Tibial artery (tissue), 4 donors: ENCODE data around the gene SMARCA4.
"Not testable (repeated sequence)": the region's sequence is repeated elsewhere in the genome, so short reads cannot be mapped to it uniquely, and the experiment has no call there.

Experiments
- DNase-seq, 2 donors: peaks; one replicate each; pipeline ENCODE4 v3.0.0-alpha.2; 2019
- H3K27ac ChIP-seq, 2 donors: fragments of 200-600 bp; sonication (generic) in 1 of 2; 1 replicate in 1 of 2; 2 replicates in 1 of 2; pipeline ENCODE4 v1.5.1; 2018 to 2019; ENCODE audit warnings: mild to moderate bottlenecking in 1 of 2
- H3K27me3 ChIP-seq, 2 donors: fragments of 200-600 bp; sonication (generic) in 1 of 2; one replicate each; pipeline versions ENCODE4 v1.5.1 to v1.6.0; 2016 to 2019
- H3K36me3 ChIP-seq, 3 donors: fragments of 200-600 bp; sonication (generic) in 2 of 3; one replicate each; pipeline ENCODE4 v1.5.1; 2016 to 2019; ENCODE audit warnings: mild to moderate bottlenecking in 2 of 3
- H3K4me1 ChIP-seq, 4 donors: fragments of 200-600 bp; sonication (generic) in 2 of 4; 1 replicate in 3 of 4; 2 replicates in 1 of 4; pipeline ENCODE4 v1.5.1; 2016 to 2019
- H3K4me3 ChIP-seq, 2 donors: fragments of 200-600 bp; sonication (generic) in 1 of 2; 1 replicate in 1 of 2; 2 replicates in 1 of 2; pipeline ENCODE4 v1.5.1; 2018 to 2019; ENCODE audit warnings: mild to moderate bottlenecking in 2 of 2
- H3K9me3 ChIP-seq, 3 donors: fragments of 200-600 bp; sonication (generic) in 1 of 3; one replicate each; pipeline ENCODE4 v1.5.1; 2016 to 2019
- CTCF ChIP-seq, 2 experiments: fragments of 200-600 bp in 1 of 2; fragments of 450-650 bp in 1 of 2; IDR thresholded peaks; one replicate each; pipeline ENCODE4 v1.5.1; 2017 to 2019; ENCODE audit warnings: antibody characterized with exemption in 2 of 2, mild to moderate bottlenecking in 1 of 2, moderate library complexity in 1 of 2
- intact Hi-C: fragments of 100-400 bp; cut with DNase I; formaldehyde crosslinking; loops from one replicate; pipeline ENCODE4 v1.15.0; 2023; ENCODE audit warnings: low total_unique reads

SMARCA4 gene

GRCh38 chr19:11087870-11088505 lies 127.2 kb downstream of the SMARCA4 start:
- no peak for TF ChIP-seq CTCF (IDR thresholded peaks at IDR 0.05)
- Histone ChIP-seq H3K27ac (peak overlapping the region; percentile 95 to 99), H3K27me3 (no peaks in the 10 kb centered on the region), H3K36me3 (no peaks in the 10 kb centered on the region), H3K4me3 (no peak overlapping the region), H3K4me1 (peaks cover 0 to 79% (median 63%) of the 10 kb centered on the region in 4 donors), H3K9me3 (no peaks in the 10 kb centered on the region)
- no peak for DNase-seq
- intact Hi-C loops: loop anchor here (5.0 kb wide), 1 partner anchor 114 kb away; no protein-coding TSS in a partner anchor

DNA sequence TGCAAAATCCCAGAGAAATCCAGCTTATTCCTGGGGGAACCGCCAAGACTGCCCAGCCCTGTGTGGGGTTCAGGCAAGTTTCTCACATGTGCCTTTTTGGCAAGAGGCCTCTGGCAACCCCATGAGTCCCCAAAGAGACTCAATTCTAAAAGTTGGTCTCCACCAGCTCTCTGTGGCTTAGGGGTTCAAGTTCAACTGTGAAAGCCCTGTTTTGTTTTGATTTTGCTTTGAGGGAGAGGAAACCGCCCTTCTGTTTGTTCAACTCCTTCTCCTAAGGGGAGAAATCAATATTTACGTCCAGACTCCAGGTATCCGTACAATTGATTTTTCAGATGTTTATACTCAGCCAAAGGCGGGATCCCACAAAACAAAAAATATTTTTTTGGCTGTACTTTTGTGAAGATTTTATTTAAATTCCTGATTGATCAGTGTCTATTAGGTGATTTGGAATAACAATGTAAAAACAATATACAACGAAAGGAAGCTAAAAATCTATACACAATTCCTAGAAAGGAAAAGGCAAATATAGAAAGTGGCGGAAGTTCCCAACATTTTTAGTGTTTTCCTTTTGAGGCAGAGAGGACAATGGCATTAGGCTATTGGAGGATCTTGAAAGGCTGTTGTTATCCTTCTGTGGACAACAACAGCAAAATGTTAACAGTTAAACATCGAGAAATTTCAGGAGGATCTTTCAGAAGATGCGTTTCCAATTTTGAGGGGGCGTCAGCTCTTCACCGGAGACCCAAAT lies 127.8 kb downstream of the SMARCA4 start:
- intact Hi-C loops: loop anchor here (5.0 kb wide), 1 partner anchor 114 kb away; no protein-coding TSS in a partner anchor
- no peak for TF ChIP-seq CTCF (IDR thresholded peaks at IDR 0.05)
- H3K4me3 ChIP-seq: peak overlapping the region; percentile 59 to 78
- H3K36me3 ChIP-seq: no peaks in the 10 kb centered on the region
- H3K27ac ChIP-seq: peak overlapping the region; percentile 95 to 99
- H3K9me3 ChIP-seq: no peaks in the 10 kb centered on the region
- DNase-seq: peak; percentile 58 to 83
- H3K4me1 ChIP-seq: peaks cover 0 to 83% (median 63%) of the 10 kb centered on the region in 4 donors
- no peaks in the 10 kb centered on the region for H3K27me3 ChIP-seq

- no peaks in the 10 kb centered on the region for H3K36me3 ChIP-seq
- peaks cover 0 to 78% (median 56%) of the 10 kb centered on the region in 4 donors for H3K4me1 ChIP-seq
- no peak for TF ChIP-seq CTCF (IDR thresholded peaks at IDR 0.05)
- peak within 1 kb of the TSS; percentile 95 to 99 for H3K27ac ChIP-seq
- no peaks in the 10 kb centered on the region for H3K9me3 ChIP-seq
- intact Hi-C loops: loop anchor here (5.0 kb wide), 1 partner anchor 113 kb away; no protein-coding TSS in a partner anchor
- DNase-seq: peak; percentile 82 to 93
- H3K4me3 ChIP-seq: peak within 1 kb of the TSS; percentile 59 to 78
- no peaks in the 10 kb centered on the region for H3K27me3 ChIP-seq
Measured at GRCh38 chr19:11089254-11090013, 128.6 kb downstream of the SMARCA4 start, which contains the start of gene LDLR. TSS of gene LDLR (plus strand) at chr19:11089463. CDS start at chr19:11089549, 86 bp downstream.

GRCh38 chr19:11090014-11090263 lies 129.1 kb downstream of the SMARCA4 start:
- H3K36me3 ChIP-seq, intact Hi-C loops, H3K27me3 ChIP-seq, H3K9me3 ChIP-seq: not testable (repeated sequence)
- peak overlapping the region; percentile 95 to 99 for H3K27ac ChIP-seq
- peaks cover 0 to 77% (median 56%) of the 10 kb centered on the region in 4 donors for H3K4me1 ChIP-seq
- peak overlapping the region; percentile 59 to 78 for H3K4me3 ChIP-seq
- DNase-seq: peak in 1 of 2 donors; percentile 28

DNA sequence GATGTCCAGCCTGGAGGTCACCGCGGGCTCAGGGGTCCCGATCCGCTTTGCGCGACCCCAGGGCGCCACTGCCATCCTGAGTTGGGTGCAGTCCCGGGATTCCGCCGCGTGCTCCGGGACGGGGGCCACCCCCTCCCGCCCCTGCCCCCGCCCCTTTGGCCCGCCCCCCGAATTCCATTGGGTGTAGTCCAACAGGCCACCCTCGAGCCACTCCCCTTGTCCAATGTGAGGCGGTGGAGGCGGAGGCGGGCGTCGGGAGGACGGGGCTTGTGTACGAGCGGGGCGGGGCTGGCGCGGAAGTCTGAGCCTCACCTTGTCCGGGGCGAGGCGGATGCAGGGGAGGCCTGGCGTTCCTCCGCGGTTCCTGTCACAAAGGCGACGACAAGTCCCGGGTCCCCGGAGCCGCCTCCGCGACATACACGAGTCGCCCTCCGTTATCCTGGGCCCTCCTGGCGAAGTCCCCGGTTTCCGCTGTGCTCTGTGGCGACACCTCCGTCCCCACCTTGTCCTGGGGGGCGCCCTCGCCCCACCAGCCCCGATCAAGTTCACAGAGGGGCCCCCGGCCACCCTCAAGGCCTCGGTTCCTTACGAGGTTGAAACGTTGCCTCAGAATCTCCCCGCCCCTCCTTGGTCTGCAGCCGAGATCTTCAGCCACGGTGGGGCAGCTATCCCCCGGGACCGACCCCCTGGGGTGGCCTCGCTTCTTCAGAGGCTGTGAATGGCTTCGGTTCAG lies 129.6 kb downstream of the SMARCA4 start:
- Histone ChIP-seq H3K4me1 (peaks cover 0 to 78% (median 55%) of the 10 kb centered on the region in 4 donors), H3K36me3 (no peaks in the 10 kb centered on the region), H3K27ac (peak overlapping the region; percentile 95 to 99), H3K9me3 (no peaks in the 10 kb centered on the region), H3K27me3 (no peaks in the 10 kb centered on the region), H3K4me3 (peak overlapping the region; percentile 59 to 78)
- TF ChIP-seq CTCF (IDR thresholded peaks at IDR 0.05): peak in 1 of 2 experiments; percentile 6
- DNase-seq: peak; percentile 99
- intact Hi-C loops: no loop called here
